Cardiac fibroblast (primary cell): ENCODE measurements around the gene BAG2.

Experiments
- DNase-seq, 2 donors: peaks; one replicate each; pipeline versions ENCODE4 v3.0.0 to v3.0.0-alpha.2; 2010; ENCODE audit warnings: low read depth in 2 of 2
- H3K4me3 ChIP-seq, 2 donors: replicated peaks in 1 of 2; 1 replicate in 1 of 2; 2 replicates in 1 of 2; pipeline ENCODE4 v1.5.1; 2011; ENCODE audit warnings: low read depth in 2 of 2, low read length in 2 of 2, mild to moderate bottlenecking in 2 of 2, moderate library complexity in 1 of 2
- CTCF ChIP-seq: IDR thresholded peaks from one replicate; pipeline ENCODE4 v1.5.1; 2011; ENCODE audit warnings: low read depth, mild to moderate bottlenecking, low read length, inconsistent platforms

The BAG2 gene

GRCh38 chr6:57137350-57137749 is 34.8 kb upstream of the BAG2 start:
- no peak overlapping the region for H3K4me3 ChIP-seq
- DNase-seq, result no peak
- no peak for TF ChIP-seq CTCF

GRCh38 chr6:57138026-57138425 is 34.1 kb upstream of the BAG2 start:
- no peak for DNase-seq
- no peak for TF ChIP-seq CTCF
- H3K4me3 ChIP-seq, result no peak overlapping the region

GRCh38 chr6:57141451-57142177 is 30.5 kb upstream of the BAG2 start:
- H3K4me3 ChIP-seq, result no peak overlapping the region
- DNase-seq, result no peak
- no peak for TF ChIP-seq CTCF

- no peak for DNase-seq
- TF ChIP-seq CTCF, result no peak
- no peak overlapping the region for H3K4me3 ChIP-seq
These were observed 30.0 kb upstream of the BAG2 start for GRCh38 chr6:57142178-57142525.

- DNase-seq, result no peak
- no peak for TF ChIP-seq CTCF
- H3K4me3 ChIP-seq, result no peak overlapping the region
These were observed 28.4 kb upstream of the BAG2 start for GRCh38 chr6:57143690-57144089.

GRCh38 chr6:57147401-57147800 is 24.7 kb upstream of the BAG2 start:
- no peak overlapping the region for H3K4me3 ChIP-seq
- no peak for DNase-seq
- no peak for TF ChIP-seq CTCF
